ENCODE measurements around the gene FHL2.

FHL2 gene

DNA sequence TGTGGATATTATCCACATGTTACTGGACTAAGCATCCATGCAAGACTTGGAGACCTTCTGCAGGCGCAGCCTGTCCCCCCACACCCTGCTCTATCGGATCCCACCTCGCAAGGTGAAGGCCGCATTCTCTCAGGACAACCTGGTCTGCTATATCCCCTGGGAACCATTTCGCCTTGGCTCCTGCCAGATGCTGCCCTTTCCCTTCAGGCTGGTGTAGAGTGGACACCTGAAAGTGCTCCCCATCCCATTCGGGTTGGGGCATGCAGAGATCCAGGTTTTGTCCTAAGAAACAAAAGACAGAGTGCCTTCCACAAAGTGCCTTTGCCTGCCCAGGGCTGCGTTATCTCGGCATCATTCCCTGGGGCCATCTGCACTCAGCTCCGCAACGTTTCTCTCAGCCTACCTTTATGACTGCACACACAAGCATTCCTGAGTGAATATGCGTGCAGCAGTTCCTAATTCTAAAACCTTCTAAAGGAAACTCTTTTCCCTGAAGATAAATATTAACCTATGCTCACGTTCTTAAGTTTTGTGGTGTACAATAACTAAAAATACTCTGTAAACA lies 20.5 kb downstream of the FHL2 start:
- DNase-seq (ENCODE audit: low read depth) = no peak

DNA sequence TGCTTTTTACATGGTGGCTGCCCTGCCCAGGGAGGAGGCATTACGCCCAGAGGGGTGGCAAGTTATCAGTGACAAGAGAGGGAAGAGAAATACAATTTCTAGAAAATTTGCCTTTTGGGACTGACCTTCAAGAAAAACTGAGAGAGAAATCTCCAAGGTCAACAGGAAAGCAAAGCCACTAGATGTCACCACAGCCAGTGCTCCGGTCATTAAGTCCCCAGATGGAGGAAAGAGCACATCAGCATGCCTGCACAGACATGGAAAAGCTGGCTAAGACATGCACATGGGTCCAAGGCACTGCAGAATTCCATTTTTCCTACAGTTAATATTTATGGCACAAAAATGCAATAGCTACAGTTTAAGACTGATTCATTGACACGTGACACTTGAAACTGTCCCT lies 21.0 kb downstream of the FHL2 start:
- DNase-seq (ENCODE audit: low read depth) = no peak

DNA sequence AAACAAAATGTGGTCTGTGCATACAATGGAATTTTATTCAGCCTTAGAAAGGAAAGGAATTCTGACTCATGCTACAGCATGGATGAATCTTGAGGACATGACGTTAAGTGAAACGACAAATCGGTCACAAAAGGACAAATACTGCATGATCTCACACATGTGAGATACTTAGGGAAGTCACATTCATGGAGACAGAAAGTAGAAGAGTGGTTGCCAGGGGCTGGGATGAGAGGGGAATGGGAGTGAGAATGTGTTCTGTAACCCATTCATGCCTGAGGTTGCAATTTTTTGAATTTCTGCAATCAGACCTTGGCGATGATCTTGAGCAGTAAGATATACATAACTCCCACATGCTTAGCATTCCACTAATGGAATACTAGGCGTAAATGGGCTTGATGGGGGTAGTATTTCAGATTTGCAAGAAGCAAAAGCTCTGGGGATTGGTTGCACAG lies 22.0 kb downstream of the FHL2 start:
- DNase-seq (ENCODE audit: low read depth) = no peak

DNA sequence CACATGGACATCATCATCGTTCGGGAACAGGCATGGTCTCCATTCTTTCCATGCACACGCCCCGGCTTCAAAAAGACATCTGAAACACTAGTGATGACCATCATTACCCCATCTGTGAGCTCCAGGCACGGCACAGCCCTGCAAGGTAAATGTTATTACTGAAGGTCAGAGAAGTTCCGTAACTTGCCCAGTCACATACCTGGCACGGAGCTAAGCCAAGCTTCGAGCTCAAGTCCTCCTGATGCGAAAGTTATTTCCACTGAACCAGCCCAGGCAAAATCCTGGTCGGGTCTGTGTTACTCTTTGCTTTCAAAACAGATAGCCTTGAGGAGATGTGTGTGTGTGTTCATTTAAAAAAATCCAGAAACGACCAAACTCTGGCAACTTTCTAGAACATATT lies 22.8 kb downstream of the FHL2 start:
- DNase-seq (ENCODE audit: low read depth) = no peak

DNA sequence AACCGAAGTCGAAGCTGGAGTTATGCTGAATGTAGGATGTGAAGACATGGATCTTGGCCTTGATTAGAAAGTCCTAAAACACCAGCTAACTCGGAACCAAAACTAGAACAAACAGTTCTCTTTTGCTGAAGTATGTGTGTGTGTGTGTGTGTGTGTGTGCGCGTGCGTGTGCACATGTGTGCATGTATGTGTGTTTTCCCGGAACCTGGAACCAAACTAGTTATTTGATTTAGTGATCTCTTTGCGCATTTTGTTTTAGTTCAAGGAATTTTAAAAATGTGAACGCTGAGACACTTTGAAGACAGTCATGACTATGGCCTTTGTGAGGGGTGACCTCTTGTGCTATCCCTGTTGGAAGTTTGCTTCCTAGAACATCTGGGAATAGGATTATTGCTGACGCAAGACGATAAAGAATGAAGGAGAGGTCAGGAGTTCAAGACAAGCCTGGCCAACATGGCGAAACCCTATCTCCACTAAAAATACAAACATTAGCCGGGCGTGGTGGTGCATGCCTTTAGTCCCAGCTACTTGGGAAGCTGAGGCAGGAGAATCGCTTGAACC lies 23.8 kb downstream of the FHL2 start:
- DNase-seq (ENCODE audit: low read depth) = no peak

DNA sequence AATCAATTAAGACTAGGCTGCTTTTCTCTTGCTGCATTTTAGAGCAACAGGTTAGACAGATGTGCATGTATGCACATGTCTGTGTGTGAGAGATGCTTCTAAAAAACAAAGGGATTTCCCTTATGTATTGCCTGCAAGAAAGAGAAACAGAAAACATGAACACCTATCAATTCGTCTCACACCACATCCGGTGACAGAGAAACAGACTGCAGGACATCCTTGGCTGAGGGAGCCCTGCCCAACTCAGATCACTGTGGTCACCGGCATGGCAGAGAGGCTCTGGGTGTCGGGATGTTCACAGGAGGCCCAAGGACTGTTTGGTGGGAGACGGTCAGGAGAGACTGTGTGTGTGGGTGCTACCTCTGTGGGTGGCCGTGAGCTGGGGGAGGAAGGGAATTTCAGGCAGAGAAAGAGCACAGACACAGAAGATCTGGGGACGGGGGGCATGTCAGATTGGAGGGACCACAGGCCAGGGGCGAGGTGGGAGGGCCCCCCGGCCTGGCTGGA lies 24.9 kb downstream of the FHL2 start:
- DNase-seq (ENCODE audit: low read depth) = no peak

DNA sequence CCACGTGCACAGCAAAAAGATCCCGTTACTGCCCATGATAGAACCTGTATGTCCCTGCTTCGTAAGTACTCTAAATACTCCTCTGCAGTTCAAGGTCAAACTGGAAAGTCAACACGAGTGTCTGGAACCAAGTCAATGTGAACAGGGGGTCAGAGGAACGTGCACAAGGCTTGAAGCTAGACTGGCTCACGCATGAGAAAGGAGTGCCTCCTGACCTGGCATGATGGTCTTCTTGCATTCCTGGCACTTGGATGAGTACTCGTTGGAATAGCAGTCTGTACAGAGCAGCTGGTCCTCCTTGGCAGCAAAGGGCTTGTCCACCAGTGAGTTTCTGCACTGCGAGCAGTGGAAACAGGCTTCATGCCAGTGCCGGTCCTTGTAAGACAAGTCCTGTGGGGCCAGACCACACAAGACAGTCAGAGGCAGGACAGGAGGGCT lies 25.5 kb downstream of the FHL2 start:
- no peak for DNase-seq (ENCODE audit: low read depth)

DNA sequence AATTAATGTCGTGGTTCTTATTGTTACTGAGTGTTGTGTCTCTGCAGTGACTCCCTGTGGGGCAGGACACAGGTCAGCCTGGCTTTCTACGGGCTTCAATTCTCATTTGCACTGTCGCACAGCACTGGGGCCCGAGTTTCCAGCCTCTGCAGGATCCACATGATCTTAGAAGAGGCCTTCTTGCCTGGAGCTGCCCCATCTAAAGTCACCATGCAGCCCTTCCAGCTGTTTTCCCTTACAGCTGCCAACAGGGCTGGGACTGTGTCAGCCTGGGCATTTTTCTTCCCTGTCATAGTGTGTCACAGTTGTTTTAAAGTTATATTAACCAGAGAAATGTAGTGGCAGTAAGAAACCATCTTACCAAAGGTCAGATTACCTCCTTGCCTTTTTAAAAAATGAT lies 27.0 kb downstream of the FHL2 start:
- DNase-seq (ENCODE audit: low read depth) = no peak

DNA sequence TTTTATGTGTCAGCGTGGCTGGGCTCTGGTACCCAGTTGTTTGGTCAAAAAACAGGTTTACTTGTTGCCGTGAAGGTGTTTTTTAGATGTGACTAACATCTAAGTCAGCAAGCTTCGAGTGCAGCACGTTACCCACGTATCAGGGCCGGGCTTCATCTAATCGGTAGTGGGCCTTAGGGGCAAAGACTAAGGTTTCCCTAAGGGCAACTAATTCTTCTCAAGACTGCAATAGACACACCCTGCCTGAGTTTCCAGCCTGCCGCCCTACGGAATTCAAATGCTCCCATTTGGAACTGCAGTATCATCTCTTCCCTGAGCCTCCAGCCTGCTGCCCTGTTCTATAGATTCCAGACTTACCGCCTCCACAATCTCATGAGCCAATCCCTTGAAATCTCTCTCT lies 27.7 kb downstream of the FHL2 start:
- no peak for DNase-seq (ENCODE audit: low read depth)

DNA sequence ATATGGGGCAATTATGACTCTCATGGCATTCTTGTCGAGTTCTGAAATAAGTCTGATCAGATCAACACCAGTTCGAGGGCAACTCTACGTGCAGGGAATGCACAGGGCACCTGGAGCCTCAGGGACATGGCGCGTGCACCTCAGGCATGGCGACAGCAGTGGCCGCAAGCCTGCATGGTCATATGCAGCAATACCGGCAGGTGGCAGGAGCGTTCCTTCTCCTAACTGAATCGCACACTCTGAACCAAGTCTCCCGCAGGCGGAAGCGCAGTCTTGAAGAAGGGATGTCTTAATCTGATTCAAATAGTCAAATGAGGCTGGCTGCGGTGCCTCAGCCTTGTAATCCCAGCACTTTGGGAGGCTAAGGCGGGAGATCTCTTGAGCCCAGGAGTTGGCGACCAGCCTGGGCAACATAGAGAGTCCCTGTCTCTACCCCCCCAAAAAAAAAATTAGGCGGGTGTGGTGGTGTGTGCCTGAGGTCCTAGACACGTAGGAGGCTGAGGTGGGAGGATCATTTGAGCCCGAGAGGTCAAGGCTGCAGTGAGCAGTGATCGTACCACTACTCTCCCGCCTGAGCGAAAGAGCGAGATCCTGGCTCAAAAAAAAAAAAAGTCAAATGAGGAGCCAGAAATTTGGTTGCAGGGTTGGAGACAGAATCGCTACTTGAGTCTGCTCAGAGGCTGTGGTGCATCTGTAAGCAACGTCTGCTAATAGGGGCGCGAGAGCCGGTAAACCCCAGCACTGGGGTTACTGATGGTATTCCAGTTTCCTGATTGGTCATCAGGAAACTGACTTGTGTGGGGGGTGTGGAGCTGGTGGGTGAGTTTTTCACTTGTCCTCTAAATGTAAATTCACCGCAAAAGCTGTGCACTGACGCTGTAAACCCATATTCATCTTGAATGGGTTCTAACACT lies 28.8 kb downstream of the FHL2 start:
- DNase-seq (ENCODE audit: low read depth) = no peak

DNA sequence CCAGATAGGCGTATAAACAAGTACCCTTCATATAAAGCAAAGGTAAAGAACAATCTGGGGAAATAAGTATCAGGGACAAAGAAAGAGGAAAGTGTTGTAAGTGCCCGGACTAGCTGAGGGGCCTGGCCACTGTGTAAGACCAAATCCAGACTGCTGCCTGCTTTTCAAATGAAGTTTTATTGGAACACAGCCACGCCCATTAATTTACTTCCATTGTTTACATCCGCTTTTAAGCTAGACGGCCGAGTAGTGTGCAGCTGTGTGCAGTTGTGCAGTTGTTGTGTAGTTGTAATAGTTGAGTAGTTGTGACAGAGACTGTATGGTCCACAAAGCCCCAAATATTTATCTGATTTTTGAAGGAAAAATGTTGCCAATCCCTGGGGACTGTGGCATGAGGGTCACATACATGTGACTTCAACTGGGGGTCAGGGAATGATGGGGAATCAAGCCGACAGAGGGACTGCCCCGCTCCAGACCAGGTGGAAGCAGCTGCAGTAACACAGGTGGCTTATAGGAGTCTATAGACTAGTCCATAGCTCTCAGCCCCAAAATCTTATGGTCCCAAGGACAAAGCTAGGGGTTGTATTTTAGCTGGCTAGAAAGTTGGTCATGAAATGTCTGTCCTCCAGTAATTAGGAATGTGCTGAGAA lies 30.0 kb downstream of the FHL2 start:
- no peak for DNase-seq (ENCODE audit: low read depth)

DNA sequence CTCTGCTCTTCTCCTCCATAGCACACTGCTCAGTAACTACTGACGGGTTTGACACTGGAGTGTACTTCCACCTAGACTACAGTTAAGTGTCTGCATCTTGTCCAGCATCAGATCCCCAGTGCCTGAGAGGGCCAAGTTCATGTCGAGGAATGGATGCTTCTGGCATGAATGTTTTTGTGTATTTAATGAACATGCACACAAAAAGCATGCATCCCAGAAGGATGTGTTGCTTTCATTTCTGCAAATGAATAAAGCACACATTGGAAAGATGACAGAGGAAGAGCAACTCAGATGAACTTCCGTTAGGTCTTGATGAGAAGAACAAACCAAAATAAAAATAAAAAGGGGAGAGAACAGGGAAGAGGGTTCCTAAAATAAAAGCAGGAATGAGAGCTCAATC lies 33.6 kb downstream of the FHL2 start:
- DNase-seq (ENCODE audit: low read depth) = no peak

DNA sequence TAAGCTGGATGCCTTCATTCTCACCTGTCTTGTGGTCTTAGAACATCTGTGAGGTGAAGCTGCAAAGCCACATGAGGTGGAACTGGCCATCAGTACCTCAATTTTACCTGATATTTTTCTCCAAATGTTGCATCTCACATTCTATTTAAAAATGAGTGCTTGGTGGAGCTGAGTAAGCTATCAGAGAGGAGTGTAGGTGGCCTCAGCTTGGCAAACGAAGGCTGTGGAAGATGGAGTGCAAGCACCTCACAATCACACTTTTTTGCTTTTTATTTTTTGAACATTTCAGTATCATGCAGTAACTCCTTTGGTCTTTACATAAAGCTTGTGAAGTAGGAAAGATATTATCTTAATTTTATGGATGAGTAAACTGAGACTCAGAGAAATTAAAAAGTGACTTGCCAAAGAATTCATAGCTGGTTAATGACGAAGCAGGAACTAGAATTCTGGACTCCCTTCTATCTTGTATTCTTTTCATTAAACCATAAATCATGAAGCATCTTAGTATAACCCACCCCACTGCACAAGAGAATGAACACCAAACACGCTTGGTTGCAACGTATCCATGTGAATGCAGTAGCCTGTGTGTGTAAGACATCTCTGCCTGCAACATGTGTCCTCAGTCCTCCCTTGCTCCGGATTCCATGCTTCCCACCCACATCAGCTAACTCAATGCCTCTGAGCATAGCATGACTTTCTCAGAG lies 34.3 kb downstream of the FHL2 start:
- no peak for DNase-seq (ENCODE audit: low read depth)

DNA sequence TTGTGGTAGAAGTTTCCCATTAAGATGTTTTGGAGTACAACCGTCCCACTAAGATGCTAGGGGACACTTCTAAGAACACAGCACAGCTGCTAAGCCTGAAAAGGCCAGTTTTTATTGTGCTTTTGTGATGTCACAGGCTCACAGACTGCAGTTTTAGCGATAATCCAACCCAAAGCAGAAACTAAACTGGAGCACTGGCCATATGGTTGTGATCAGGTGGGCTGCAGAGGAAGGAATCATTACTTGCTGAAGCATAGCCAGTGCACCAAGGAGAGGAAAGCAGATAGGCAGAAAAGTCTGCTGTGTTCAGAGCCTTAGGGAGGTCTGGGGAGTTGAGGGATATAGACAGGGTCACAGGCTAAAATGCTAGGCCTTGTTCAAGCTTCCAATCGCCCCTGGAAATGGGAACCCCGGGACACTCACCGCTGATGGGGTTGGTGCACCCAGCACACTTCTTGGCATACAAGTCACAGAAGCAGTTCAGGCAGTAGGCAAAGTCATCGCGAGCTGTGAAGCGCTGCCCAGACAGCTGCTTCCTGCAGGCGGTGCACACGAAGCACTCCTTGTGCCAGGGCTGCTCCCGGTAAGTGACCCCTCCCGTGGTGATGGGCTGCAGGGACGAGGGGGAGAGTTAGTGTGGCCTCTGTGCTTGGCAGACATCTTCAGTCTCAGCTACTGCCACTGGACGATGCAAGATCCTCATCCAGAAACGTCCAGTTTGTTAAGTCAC lies 35.8 kb downstream of the FHL2 start:
- no peak for DNase-seq (ENCODE audit: low read depth)

DNA sequence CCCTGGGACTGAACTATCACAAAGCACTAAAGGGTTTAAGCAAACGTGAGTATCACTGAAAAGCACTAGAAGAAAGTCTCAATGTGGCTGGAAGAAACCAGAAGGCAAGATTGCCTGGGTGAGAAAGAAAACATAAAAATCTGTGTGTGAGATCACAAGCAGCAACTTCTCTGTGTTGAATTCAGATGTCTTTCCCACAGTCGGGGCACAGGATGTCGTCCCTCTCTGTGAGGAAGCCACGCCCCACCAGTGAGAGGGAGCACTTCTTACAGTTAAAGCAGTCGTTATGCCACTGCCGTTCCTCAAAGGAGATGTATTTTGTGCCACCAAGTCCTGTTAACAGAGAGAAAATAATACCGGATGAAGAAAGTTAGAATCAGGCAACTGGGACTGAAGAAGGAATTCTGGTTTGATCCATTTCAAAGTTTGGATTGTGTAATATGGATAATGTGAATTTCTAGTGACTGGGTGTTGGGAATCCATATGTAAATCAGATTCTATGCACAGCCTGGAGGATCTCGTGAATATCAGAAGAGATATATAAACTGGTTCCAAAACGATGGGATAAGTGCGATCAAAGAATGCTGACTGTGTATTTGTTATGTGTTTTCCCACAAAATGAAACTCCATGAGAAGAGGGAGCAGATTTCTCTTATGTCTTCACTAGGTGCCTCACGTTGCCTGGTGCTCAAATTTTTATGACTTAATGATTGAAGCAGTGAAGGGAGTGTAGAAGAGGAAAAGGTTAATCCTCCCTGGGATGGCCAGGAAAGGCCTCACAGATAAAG lies 37.6 kb downstream of the FHL2 start:
- DNase-seq (ENCODE audit: low read depth) = no peak

DNA sequence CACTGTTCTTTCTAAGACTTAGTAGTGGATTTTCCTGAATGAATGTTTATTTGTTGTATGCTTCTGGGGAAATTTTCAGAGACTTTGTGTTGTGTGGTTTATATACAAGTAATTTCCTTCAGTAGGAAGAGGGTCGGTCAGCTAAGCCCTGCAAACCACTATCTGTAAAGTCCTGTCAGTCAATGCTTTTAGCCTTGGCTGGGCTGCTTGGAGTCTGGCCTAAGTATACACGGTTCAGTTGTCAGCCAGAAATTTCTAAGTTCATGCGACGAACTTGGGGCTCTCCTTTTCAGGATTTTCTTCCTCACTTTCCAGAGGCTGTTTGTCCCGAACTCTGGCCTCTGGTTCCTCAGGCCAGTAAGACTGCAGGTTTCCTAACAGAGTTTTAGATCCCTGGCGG lies 40.3 kb downstream of the FHL2 start:
- no peak for DNase-seq (ENCODE audit: low read depth)

DNA sequence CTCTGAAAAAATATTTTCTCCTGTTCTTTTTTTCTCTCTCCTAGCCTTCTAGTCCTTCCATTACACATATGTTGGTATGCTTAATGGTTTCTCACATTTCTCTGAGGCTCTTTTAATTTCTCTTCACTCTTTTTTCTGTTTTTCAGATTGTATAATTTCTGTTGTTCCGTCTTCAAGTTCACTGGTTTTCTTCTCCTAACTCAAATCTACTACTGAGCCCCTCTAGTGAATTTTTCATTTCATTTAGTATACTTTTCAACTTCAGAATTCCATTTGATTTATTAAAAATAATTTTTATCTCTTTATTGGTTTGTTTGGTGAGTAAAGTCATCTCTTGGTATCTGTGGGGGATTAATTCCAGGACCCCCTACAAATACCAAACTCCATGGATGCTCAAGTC lies 41.7 kb downstream of the FHL2 start:
- no peak for DNase-seq (ENCODE audit: low read depth)

DNA sequence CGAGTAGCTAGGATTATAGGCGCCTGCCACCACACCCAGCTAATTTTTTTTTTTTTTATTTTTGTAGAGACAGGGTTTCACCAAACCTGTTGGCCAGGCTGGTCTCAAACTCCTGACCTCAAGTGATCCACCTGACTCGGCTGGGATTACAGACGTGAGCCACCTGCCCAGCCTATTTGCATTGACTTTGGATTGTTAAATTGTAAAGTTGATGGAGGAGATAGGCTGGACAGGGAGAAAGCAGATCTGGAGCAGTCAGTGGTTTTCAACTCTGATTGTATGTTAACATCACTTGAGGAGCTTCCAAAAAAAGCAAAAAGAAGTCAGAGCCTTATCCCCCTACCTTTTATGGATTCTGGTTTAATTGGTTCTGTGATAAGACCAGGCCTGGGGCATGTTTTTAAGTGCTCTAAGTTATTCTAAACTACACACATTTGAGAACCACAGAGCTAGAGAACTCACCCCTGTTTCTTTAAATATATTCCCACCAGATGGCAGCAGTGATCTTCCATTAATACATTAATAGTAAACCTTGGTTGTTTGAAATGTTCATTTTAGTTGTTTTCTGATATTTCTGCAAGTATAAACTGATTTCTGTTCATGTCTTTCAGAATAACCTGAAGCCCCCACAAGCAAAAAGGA lies 54.0 kb downstream of the FHL2 start:
- DNase-seq (ENCODE audit: low read depth) = no peak

DNA sequence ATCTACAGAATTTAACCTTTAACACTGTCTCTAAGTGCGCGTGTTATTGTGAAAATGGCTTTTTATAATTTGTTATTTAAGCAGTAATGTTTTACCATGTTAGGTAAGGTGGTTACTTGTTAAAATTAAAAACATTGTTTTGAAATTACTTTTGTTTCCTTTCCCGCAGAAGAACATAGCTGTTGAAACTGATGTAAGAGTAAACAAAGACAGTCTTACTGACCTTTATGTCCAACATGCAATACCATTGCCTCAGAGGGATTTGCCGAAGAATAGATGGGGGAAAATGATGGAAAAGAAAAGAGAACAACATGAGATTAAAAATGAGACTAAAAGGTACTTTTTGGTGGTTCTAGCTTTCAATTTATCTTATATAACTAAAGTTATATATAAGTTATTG lies 59.4 kb downstream of the FHL2 start:
- DNase-seq (ENCODE audit: low read depth) = no peak

DNA sequence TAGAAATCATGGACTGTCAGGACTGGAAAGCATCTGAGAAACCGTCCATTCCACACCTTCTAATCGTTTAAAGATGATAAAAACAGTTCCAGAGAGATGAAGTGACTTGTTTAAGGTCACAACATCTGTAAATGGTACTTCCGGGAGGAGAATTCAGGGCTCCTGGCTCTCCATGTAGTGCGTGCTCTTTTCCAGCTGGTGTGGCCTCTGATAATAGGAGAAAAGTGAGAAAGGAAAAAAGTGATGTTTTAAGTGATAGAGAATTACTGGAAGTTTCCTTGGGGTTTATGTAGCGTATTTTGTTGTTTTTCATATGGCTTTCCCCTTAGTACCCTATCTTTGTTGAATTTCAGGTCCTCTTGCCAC lies 60.8 kb downstream of the FHL2 start:
- DNase-seq (ENCODE audit: low read depth) = no peak

All from HS-5 (cell line).